Measurements from ENCODE around the gene RTL10. TPM values are rescaled to one million over a fixed set of nuclear protein-coding genes. Genes with fewer than 3 reads are reported as not detected.
A peak's percentile ranks its signal among the peaks of the same experiment; 100 is the strongest.

The RTL10 gene
- polyA plus RNA-seq, 1 donor (not counting 4 experiments of a cell fraction or from before 2014, with no cell fraction given): 12.9 TPM

- H3K4me1 ChIP-seq (ENCODE audit: control insufficient read depth, extremely low read depth, insufficient read depth, low read length): peaks cover 17% of the 10 kb centered on the region
- peaks cover 4% of the 10 kb centered on the region for H3K9me1 ChIP-seq (ENCODE audit: control insufficient read depth, extremely low read depth, insufficient read depth, low read length)
- H2AFZ ChIP-seq (ENCODE audit: control insufficient read depth, low read length): no peak overlapping the region
- dilution Hi-C loops (cut with MboI; ENCODE audit: extremely low pct_ligation_motif_present, low sequenced_read_pairs): no loop called here
- DNase-seq (ENCODE audit: low read depth, low spot score) (no peak), FAIRE-seq (peak; percentile 73)
- no peak for TF ChIP-seq EZH2 (IDR thresholded peaks at IDR 0.05; ENCODE audit: low read length)
- no peak for TF ChIP-seq CTCF (optimal IDR thresholded peaks at IDR 0.05 in 1 of 3, IDR thresholded peaks at IDR 0.05 in 1 of 3, conservative IDR thresholded peaks at IDR 0.05 in 1 of 3; ENCODE audit: extremely low read depth in 1 of 3, insufficient read depth in 2 of 3, low read length in 3 of 3)
- H3K27me3 ChIP-seq (ENCODE audit: control insufficient read depth, extremely low read depth, insufficient read depth, low read length): no peaks in the 10 kb centered on the region
- H3K4me3 ChIP-seq (ENCODE audit: control insufficient read depth in 2 of 3, extremely low read depth in 1 of 3, insufficient read depth in 2 of 3, low read depth in 1 of 3, low read length in 3 of 3): no peak overlapping the region
- peak overlapping the region; percentile 37 for H3K9ac ChIP-seq (ENCODE audit: control insufficient read depth, extremely low read depth, insufficient read depth, low read length)
- no peaks in the 10 kb centered on the region for H3K79me2 ChIP-seq (ENCODE audit: control insufficient read depth, insufficient read depth, low read length)
- H3K4me2 ChIP-seq (ENCODE audit: control insufficient read depth, extremely low read depth, insufficient read depth, low read depth, low read length): peak overlapping the region; percentile 67
- H4K20me1 ChIP-seq (ENCODE audit: control insufficient read depth, extremely low read depth, insufficient read depth, low read length): no peaks in the 10 kb centered on the region
- no peaks in the 10 kb centered on the region for H3K36me3 ChIP-seq (ENCODE audit: control insufficient read depth in 2 of 2, extremely low read depth in 1 of 2, insufficient read depth in 2 of 2, low read length in 2 of 2)
- H3K9me3 ChIP-seq (ENCODE audit: control insufficient read depth, low read depth, low read length): no peaks in the 10 kb centered on the region
- H3K27ac ChIP-seq (ENCODE audit: control insufficient read depth, insufficient read depth, low read length): peak overlapping the region; percentile 48
Observed at GRCh38 chr22:19823902-19824211, 30.8 kb downstream of the RTL10 start.

- H3K36me3 ChIP-seq (ENCODE audit: control insufficient read depth in 2 of 2, extremely low read depth in 1 of 2, insufficient read depth in 2 of 2, low read length in 2 of 2): no peaks in the 10 kb centered on the region
- no peak overlapping the region for H3K27ac ChIP-seq (ENCODE audit: control insufficient read depth, insufficient read depth, low read length)
- H3K9me3 ChIP-seq (ENCODE audit: control insufficient read depth, low read depth, low read length): no peaks in the 10 kb centered on the region
- FAIRE-seq: no peak
- H3K9ac ChIP-seq (ENCODE audit: control insufficient read depth, extremely low read depth, insufficient read depth, low read length): no peak overlapping the region
- H3K27me3 ChIP-seq (ENCODE audit: control insufficient read depth, extremely low read depth, insufficient read depth, low read length): no peaks in the 10 kb centered on the region
- no peaks in the 10 kb centered on the region for H4K20me1 ChIP-seq (ENCODE audit: control insufficient read depth, extremely low read depth, insufficient read depth, low read length)
- TF ChIP-seq CTCF (optimal IDR thresholded peaks at IDR 0.05 in 1 of 3, IDR thresholded peaks at IDR 0.05 in 1 of 3, conservative IDR thresholded peaks at IDR 0.05 in 1 of 3; ENCODE audit: extremely low read depth in 1 of 3, insufficient read depth in 2 of 3, low read length in 3 of 3) (no peak), EZH2 (IDR thresholded peaks at IDR 0.05; ENCODE audit: low read length) (no peak)
- no peak overlapping the region for H3K4me2 ChIP-seq (ENCODE audit: control insufficient read depth, extremely low read depth, insufficient read depth, low read depth, low read length)
- peaks cover 4% of the 10 kb centered on the region for H3K9me1 ChIP-seq (ENCODE audit: control insufficient read depth, extremely low read depth, insufficient read depth, low read length)
- DNase-seq (ENCODE audit: low read depth, low spot score): no peak
- H3K4me3 ChIP-seq (ENCODE audit: control insufficient read depth in 2 of 3, extremely low read depth in 1 of 3, insufficient read depth in 2 of 3, low read depth in 1 of 3, low read length in 3 of 3): no peak overlapping the region
- no peak overlapping the region for H2AFZ ChIP-seq (ENCODE audit: control insufficient read depth, low read length)
- H3K4me1 ChIP-seq (ENCODE audit: control insufficient read depth, extremely low read depth, insufficient read depth, low read length): peaks cover 17% of the 10 kb centered on the region
- no peaks in the 10 kb centered on the region for H3K79me2 ChIP-seq (ENCODE audit: control insufficient read depth, insufficient read depth, low read length)
- dilution Hi-C loops (cut with MboI; ENCODE audit: extremely low pct_ligation_motif_present, low sequenced_read_pairs): no loop called here
Observed at GRCh38 chr22:19823191-19823901, 31.3 kb downstream of the RTL10 start.
